Calu3 (cell line): ENCODE data around the gene TYROBP. TPM values are rescaled to one million over a fixed set of nuclear protein-coding genes. Genes with fewer than 3 reads are reported as not detected.

Experiments
- BruUV-seq: library from RNA; stranded (reverse); fragments of 400-500 nt; replicated peaks from 2 replicates; lab custom pipeline; 2021; lab: Mats Ljungman, UMichigan
- CTCF ChIA-PET: fragments of 300-600 bp; sonication (Branson Sonifier 250); formaldehyde crosslinking; loops from one replicate; lab custom pipeline; 2022; ENCODE audit warnings: antibody characterized with exemption; lab: Charles Lee
- DNase-seq: peaks from one replicate; pipeline ENCODE4 v3.0.0; 2022
- H3K27ac Mint-ChIP-seq: one replicate; pipeline ENCODE4 v1.8.0; 2022; ENCODE audit warnings: mixed read lengths; ENCODE audit not compliant: unreplicated experiment
- H3K27me3 Mint-ChIP-seq: one replicate; pipeline ENCODE4 v1.8.0; 2022; ENCODE audit warnings: mixed read lengths; ENCODE audit not compliant: unreplicated experiment
- H3K36me3 Mint-ChIP-seq: one replicate; pipeline ENCODE4 v1.8.0; 2022; ENCODE audit warnings: mild to moderate bottlenecking, moderate library complexity, mixed read lengths; ENCODE audit not compliant: insufficient read depth, unreplicated experiment
- H3K4me1 Mint-ChIP-seq: one replicate; pipeline ENCODE4 v1.8.0; 2022; ENCODE audit warnings: mild to moderate bottlenecking, low read depth, mixed read lengths; ENCODE audit not compliant: unreplicated experiment
- H3K4me3 Mint-ChIP-seq: one replicate; pipeline ENCODE4 v1.8.0; 2022; ENCODE audit warnings: mild to moderate bottlenecking, low read depth, moderate library complexity, mixed read lengths; ENCODE audit not compliant: unreplicated experiment
- H3K9me3 Mint-ChIP-seq: one replicate; pipeline ENCODE4 v1.8.0; 2022; ENCODE audit warnings: low read depth, mixed read lengths; ENCODE audit not compliant: unreplicated experiment
- CTCF ChIP-seq: fragments of 200-600 bp; IDR thresholded peaks from one replicate; pipeline ENCODE4 v1.8.0; 2022; ENCODE audit warnings: antibody characterized with exemption; ENCODE audit not compliant: unreplicated experiment
- intact Hi-C: fragments of 100-400 bp; cut with micrococcal nuclease; formaldehyde crosslinking; loops from one replicate; pipeline ENCODE4 v1.10.0; 2022; ENCODE audit not compliant: unreplicated experiment
- total RNA-seq: library from RNA; stranded (reverse); gene quantifications from 2 replicates; pipeline ENCODE4 v1.2.3, GENCODE V29; 2022

TYROBP gene
- total RNA-seq, 1 experiment from 2014 or later = not detected

- no peak for TF ChIP-seq CTCF
Measured at GRCh38 chr19:35883882-35884281, 24.2 kb downstream of the TYROBP start.

GRCh38 chr19:35882114-35882832 is 25.8 kb downstream of the TYROBP start:
- BruUV-seq = no TSS peak
- Mint-ChIP-seq H3K27me3 (peaks cover 30% of the 10 kb centered on the region), H3K4me3 (no peak overlapping the region), H3K36me3 (peaks cover 2% of the 10 kb centered on the region), H3K9me3 (no peaks in the 10 kb centered on the region), H3K27ac (no peak overlapping the region), H3K4me1 (peaks cover 7% of the 10 kb centered on the region)
- intact Hi-C loops = loop anchor here (1.0 kb wide), 1 partner anchor 49 kb away; no protein-coding TSS in a partner anchor
- peak; percentile 38 for TF ChIP-seq CTCF
- CTCF ChIA-PET = interaction anchor here (0.7 to 3.4 kb wide), 3 partner anchors 48 to 109 kb away, joined by 3 to 20 read pairs (median 5); no protein-coding TSS in a partner anchor
- peak; percentile 61 for DNase-seq

More at GRCh38 chr19:35883882-35884281, 24.2 kb downstream of the TYROBP start:
- BruUV-seq = no TSS peak
- no peak for DNase-seq
- Mint-ChIP-seq H3K27me3 (peaks cover 13% of the 10 kb centered on the region), H3K36me3 (peaks cover 16% of the 10 kb centered on the region), H3K9me3 (no peaks in the 10 kb centered on the region), H3K4me1 (peaks cover 7% of the 10 kb centered on the region), H3K27ac (no peak overlapping the region), H3K4me3 (no peak overlapping the region)
- CTCF ChIA-PET = interaction anchor here (0.7 to 3.4 kb wide), 3 partner anchors 48 to 153 kb away, joined by 3 to 20 read pairs (median 5); no protein-coding TSS in a partner anchor
- intact Hi-C loops = no loop called here

- peaks cover 7% of the 10 kb centered on the region for H3K4me1 Mint-ChIP-seq
- no peak overlapping the region for H3K4me3 Mint-ChIP-seq
- H3K27ac Mint-ChIP-seq = no peak overlapping the region
- H3K27me3 Mint-ChIP-seq = peaks cover 49% of the 10 kb centered on the region
- no peaks in the 10 kb centered on the region for H3K36me3 Mint-ChIP-seq
- CTCF ChIA-PET = interaction anchor here (0.6 to 1.6 kb wide), 5 partner anchors 12 to 139 kb away, joined by 3 to 11 read pairs (median 5); partner anchors contain the start of gene APLP1
- no peaks in the 10 kb centered on the region for H3K9me3 Mint-ChIP-seq
- DNase-seq = peak; percentile 94
- intact Hi-C loops = no loop called here
- BruUV-seq = no TSS peak
- TF ChIP-seq CTCF = no peak
Measured at GRCh38 chr19:35879770-35880317, 28.3 kb downstream of the TYROBP start.

- no peak for TF ChIP-seq CTCF
- no peak overlapping the region for H3K4me3 Mint-ChIP-seq
- H3K27ac Mint-ChIP-seq = no peak overlapping the region
- H3K36me3 Mint-ChIP-seq = no peaks in the 10 kb centered on the region
- H3K9me3 Mint-ChIP-seq = no peaks in the 10 kb centered on the region
- H3K27me3 Mint-ChIP-seq = peaks cover 54% of the 10 kb centered on the region
- CTCF ChIA-PET = interaction anchor here (0.6 to 1.6 kb wide), 4 partner anchors 11 to 113 kb away, joined by 3 to 11 read pairs (median 5); partner anchors contain the start of gene APLP1
- intact Hi-C loops = no loop called here
- DNase-seq = no peak
- H3K4me1 Mint-ChIP-seq = peaks cover 7% of the 10 kb centered on the region
- BruUV-seq = no TSS peak
Measured at GRCh38 chr19:35879068-35879467, 29.0 kb downstream of the TYROBP start.
